Fibroblast of lung (primary cell): Measurements from ENCODE around the gene CLINT1.

ENCODE experiments used
- EZH2 ChIP-seq: IDR thresholded peaks from 2 replicates; pipeline ENCODE4 v1.5.1; 2012; ENCODE audit warnings: low read length, control low read depth, mild to moderate bottlenecking; ENCODE audit errors: missing control alignments
- TF ChIP-seq, protein P1 (sequence below), 2 donors: IDR thresholded peaks in 1 of 2; conservative IDR thresholded peaks in 1 of 2; 1 replicate in 1 of 2; 2 replicates in 1 of 2; pipeline ENCODE4 v1.5.1; 2011 to 2012; ENCODE audit warnings: low read length in 2 of 2, control low read depth in 1 of 2, inconsistent platforms in 1 of 2, low read depth in 1 of 2, mild to moderate bottlenecking in 1 of 2

DNA sequence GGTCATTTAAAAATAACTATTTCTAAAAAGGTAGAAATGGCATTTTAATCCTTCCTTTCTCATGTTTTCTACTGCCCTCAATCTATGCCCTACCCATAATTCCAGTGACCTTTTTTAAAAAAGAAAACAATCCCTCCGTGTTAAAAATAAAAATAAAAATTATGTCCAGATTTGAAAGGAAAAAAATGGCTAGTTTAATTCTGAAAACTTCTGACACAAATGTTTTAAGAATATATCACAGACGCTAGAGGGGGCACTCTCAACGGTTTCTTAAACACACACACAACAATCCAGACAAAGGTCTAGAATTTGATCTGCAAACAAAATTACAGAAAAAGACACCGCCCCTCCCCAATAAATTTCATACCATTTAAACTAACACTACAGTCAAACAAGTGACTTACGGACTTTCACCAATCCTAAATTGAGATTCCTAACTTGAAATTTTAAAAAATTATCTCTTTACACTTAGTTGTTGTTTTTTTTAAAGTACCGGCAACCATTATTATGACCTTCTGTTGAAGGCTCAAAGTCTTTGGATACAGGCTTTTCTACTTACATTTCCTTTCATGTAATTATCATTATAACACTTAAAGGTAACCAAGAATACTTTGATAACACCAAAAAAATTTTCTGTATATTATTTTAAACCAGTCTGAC, 38.2 kb downstream of the CLINT1 start:
- no peak for TF ChIP-seq EZH2
- TF ChIP-seq, protein P1, sequence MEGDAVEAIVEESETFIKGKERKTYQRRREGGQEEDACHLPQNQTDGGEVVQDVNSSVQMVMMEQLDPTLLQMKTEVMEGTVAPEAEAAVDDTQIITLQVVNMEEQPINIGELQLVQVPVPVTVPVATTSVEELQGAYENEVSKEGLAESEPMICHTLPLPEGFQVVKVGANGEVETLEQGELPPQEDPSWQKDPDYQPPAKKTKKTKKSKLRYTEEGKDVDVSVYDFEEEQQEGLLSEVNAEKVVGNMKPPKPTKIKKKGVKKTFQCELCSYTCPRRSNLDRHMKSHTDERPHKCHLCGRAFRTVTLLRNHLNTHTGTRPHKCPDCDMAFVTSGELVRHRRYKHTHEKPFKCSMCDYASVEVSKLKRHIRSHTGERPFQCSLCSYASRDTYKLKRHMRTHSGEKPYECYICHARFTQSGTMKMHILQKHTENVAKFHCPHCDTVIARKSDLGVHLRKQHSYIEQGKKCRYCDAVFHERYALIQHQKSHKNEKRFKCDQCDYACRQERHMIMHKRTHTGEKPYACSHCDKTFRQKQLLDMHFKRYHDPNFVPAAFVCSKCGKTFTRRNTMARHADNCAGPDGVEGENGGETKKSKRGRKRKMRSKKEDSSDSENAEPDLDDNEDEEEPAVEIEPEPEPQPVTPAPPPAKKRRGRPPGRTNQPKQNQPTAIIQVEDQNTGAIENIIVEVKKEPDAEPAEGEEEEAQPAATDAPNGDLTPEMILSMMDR (conservative IDR thresholded peaks at IDR 0.05 in 1 of 2, IDR thresholded peaks at IDR 0.05 in 1 of 2; ENCODE audit: low read depth in 1 of 2, low read length in 2 of 2), result peak; percentile 44 to 54
